Measurements from ENCODE around the gene FAM43B.
A peak's percentile ranks its signal among the peaks of the same experiment; 100 is the strongest.

The FAM43B gene

DNA sequence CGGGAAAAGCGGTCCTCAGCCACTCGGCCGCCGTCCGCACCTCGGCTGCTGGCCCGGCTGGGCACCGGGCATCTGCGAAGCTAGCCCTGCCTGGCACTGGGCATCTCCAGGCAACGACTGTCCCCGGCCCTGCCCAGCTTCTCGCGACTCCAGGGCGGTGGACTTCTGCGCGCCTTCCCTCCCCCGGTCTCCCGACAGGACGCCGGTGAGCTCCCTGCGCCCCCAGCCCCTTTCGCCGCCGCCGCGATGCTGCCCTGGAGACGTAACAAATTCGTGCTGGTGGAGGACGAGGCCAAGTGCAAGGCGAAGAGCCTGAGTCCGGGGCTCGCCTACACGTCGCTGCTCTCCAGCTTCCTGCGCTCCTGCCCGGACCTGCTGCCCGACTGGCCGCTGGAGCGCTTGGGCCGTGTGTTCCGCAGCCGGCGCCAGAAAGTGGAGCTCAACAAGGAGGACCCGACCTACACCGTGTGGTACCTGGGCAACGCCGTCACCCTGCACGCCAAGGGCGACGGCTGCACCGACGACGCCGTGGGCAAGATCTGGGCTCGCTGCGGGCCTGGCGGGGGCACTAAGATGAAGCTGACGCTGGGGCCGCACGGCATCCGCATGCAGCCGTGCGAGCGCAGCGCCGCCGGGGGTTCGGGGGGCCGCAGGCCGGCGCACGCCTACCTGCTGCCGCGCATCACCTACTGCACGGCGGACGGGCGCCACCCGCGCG lies 514 bp downstream of the FAM43B start:
- no peak for DNase-seq (ENCODE audit: low spot score)

DNA sequence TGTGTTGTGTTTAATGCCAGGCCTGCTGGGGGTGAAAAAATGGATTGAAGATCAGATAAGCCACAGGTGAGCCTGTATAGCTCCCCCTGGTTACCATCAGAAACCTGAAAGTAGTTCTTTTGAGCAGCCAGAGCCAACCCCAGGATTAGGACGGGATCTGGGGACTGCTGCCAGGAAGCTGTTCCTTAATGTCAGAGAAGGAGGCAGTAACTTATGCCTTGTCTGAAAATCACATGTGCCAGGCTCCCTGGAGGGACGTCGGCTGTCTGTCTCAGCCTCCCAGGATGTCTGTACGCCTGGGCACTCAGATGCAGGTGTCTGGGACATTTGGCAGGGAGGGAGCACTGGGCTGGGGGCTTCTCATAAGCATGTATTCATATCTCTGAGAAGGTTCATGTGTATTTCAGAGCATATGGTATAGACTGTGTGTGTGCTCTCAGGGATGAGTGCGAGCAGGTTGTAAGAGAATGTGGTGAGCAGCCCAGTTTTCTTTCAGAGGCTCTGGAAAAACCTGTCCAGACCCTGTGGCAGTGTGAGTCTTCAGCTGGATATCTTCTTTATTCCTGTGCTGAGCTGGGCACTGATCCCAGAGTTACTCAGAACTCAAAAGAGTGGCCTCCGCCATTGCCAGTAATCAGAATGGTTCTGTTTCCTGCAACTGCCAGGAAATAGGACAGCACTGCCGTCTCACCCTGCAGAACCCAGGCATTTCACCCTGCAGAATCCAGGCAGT lies 2.8 kb downstream of the FAM43B start:
- no peak for DNase-seq (ENCODE audit: low spot score)

DNA sequence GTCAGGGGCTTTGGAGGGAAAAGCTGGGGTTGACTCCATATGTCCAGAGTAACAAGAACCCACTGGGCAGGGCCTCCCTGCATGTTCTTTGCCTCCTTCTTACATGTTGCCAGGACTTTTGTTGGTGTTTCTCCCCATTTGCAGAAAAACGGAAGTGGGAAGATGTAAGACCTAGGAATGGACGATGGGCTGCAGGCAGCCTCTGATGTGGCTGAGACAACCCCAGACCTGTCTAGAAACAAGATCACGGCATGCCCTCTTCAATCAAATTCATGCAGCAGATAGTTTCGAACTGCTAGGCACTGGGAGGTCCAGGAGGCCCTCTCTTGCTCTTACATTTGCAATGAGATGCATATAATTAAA lies 3.4 kb downstream of the FAM43B start:
- no peak for DNase-seq (ENCODE audit: low spot score)

DNA sequence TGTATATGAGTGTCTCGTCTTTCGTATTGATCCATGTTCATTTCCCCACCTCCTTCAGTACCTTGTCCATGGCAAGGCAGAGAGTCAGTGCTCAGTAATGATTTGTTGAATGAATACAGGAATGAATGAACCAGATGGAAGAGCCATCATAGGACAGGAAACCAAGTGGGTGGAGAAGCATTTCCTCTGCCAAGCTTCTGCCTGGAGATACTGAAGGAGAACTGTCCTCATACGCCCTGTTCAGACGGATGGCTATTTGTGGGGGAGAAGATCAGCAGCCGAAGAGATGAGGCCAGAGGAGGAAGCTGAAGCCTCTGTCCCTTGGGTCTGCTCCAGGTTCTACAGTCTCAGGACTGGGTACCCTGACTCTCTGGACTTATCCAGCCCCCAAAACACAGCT lies 5.8 kb downstream of the FAM43B start:
- no peak for DNase-seq (ENCODE audit: low spot score)

DNA sequence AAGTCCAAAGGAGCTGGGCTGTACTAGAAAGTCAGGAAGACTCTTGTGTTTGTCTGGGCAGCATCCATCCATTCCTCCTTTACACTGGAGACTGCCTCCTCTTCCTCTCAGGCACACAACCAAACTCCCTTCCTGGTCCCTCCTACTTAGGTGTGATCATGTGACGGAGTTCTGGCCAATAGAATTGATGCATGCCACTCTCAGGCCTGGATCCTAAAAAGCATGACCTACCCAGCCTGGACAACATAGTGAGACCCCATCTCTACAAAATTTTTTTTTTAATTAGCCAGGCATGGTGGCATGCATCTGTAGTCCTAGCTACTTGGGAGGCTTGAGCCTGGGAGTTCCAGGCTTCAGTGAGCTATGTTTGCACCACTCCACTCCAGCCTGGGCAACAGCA lies 8.6 kb downstream of the FAM43B start:
- DNase-seq (ENCODE audit: low spot score) = no peak

DNA sequence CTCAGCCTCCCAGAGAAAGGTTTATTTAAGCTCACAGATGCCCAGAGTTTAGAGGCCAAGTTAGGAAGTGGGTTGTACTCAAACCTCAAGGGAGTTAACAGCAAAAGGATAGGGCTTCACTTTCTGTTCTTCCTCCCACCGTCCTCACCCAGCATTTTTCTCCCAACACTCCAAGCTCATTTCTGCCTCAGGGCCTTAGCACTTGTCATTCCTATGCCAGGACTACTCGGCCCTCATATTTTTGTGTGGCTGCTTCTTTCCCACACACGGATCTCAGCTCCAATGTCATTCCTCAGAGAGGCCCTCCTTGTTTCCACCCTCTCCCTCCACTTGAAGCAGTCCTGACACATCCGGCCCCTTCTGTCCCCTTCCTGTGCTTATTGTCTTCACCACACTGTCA lies 12.9 kb downstream of the FAM43B start:
- no peak for DNase-seq (ENCODE audit: low spot score)

DNA sequence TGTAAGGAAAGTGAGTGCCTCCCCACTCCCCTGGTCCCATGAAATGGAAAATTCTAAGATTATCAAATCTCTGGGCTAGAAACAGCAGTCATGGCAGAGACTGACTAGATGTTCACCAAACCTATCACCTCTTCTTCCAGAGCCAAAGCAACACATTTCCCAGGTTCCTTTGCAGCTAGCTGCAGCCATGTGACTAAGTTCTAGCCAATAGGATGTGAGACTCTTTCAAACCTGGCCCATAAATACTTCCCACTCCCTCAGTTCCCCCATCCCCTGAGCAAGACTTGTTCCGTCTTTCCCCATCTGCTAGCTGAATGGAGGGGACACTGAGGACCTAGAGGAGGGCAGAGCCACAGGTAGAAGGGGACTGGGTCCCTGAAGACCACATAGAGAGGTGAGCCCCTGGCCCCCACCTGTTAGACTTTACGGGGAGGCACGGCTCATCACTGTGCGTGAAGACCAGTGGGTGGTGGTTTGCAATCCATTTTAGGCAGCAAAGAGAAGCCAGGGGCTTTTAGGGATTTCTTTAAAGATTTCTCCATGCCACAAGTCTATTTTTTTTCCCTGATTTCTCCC lies 17.2 kb downstream of the FAM43B start:
- DNase-seq (ENCODE audit: low spot score) = no peak

DNA sequence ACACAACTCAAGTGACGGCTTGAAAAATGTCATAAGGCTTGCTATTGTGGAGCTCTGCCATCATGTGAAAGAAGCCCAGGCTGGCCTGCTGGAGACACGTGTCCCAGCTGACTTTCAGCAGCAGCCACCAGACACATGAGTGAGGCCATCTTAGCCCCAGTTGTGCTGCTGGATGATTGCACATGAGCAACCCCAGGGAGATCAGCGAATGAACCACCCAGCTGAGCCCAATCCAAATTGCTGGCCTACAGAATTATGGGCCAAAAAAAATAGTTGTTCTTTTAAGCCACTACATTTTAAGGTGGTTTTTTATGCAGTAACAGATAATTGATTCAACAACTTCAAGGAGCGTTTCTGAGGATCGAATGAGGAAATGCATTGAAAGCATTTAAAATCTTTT lies 19.1 kb downstream of the FAM43B start:
- DNase-seq (ENCODE audit: low spot score) = no peak

DNA sequence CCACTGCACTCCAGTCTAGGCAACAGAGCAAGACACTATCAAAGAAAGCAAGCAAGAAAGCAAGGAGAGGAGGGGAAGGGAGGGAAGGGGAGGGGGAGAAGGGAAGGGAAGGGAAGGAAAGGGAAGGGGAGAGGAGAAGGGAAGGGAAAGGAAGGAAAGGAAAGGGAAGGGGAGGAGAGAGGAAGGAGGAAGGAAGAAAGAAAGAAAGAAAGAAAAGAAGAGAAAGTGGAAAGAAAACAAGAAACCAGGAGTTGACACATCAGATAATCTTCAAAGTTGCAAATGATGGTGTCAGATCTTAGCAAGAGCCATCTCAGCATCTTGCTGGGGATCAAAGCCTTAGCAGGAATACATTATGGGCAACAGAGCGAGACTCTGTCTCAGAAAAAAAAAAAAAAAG lies 21.6 kb downstream of the FAM43B start:
- DNase-seq (ENCODE audit: low spot score) = no peak

DNA sequence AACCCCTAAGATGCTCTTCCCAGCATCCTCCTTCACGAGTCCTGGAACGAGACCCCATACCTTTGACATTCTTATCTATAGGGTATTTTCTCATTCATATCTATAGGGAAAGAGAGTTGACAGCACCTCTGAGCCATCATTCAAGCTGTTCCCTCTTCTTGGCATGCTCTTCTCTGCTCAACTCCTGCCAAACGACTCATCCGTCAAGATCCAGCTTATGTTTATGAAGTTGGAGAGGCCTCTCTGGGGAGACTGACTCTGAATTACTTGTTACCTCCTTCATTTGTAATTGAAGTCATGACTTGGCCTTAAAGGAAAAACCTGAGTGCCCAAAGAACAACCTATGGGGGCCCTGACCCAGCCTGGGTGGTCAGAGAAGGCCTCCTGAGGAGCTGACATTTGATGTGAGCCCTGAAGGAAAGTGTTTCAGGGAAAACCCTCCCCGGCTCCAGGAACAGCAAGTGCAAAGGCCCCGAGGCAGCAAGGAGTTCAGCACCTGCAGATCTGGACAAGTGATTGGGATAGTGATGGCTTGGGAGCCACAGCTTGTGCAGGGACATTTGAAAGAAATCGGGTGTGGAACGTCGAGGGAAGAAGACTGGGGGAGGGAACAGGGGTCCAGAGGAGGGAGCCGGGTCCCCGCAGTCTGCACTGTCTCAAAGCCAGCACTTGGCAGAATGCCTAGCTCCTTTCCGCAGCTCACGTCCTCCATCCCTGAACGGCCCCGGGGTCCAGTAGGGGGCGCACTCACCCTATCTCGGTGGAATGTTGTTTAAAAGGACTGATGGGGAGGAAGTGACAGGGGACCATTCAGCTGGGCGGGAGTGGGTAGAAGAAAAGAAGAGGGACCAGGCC lies 22.5 kb downstream of the FAM43B start:
- peak; percentile 36 for DNase-seq (ENCODE audit: low spot score)

DNA sequence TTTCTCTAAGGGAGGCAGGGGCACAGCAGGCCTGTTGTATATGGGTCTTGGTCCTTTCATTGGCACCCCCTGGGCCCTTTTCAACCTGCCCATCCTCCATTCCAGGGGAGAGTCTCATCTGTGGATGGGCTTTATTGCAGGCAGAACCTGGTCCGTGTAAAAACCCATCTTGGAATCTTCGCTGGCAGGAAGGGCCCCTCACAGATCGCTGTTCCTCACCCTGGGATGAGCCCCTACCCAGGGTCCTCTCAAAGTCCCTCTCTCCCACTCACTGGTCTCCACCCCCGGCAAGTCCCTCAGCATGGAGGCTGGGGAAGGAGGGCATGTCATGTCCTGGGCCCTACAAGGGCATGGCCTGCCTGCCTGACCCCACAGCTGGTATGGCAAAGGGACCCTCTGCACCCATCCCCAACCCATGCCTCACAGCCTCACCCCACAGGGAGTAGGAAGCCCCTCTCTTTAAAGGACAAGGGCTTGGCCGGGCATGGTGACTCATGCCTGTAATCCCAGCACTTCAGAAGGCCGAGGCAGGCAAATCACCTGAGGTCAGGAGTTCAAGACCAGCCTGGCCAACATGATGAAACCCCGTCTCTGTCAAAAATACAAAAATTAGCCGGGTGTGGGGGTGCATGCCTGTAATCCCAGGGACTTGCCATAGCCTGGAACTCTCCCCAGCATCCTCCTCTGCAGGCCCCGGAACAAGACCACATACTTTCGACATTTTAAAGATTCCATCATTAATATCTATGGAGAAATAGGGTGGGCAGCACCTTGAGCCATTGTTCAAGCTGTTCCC lies 23.4 kb downstream of the FAM43B start:
- no peak for DNase-seq (ENCODE audit: low spot score)

DNA sequence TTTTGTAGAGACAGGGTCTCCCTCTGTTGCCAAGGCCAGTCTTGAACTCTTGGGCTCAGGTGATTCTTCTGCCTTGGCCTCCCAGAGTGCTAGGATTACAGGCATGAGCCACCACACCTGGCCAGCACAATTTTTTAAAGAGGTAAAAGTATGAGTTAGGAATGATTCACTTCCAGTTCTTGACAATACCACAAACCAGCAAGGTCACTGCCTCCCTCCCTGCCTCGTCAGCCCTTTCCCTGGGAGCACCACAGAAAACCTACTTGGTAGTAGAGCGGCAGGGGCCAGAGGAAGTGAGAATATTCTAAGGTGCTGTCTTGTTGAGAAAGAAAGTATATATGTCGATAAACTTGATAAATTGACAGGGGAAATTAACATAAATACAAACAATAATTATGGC lies 25.7 kb downstream of the FAM43B start:
- DNase-seq (ENCODE audit: low spot score) = no peak

DNA sequence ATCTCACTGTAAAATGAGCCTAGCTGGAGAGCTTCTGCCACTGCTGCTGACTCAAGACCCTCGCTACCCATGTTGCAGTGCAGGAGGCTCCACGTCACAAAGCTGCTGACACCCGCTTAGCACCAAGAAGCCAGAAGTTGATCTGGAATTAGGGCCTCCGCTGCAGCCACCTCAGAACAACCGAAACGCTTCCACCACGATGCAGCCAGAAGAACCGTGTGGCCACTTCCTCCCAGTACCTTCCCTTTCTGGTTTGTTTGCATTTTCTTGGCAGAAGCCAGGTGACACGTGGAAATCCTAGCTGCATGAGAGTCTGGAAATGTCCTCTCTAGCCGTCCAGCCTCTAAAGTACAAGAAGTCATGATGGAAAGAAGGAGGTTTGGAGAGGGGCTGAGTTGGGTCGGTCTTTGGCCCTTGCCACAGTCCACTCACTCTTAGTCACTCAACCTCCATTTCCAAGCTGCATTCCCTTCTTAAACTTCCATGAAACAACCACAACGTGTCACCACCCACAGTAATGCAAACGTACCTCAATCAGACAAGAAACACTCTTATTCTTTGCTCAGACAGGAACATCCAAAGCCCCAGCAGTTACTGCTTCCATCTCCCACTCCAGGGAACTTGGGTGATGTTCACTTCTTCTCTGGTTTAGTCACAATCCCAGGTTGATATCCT lies 26.5 kb downstream of the FAM43B start:
- no peak for DNase-seq (ENCODE audit: low spot score)

DNA sequence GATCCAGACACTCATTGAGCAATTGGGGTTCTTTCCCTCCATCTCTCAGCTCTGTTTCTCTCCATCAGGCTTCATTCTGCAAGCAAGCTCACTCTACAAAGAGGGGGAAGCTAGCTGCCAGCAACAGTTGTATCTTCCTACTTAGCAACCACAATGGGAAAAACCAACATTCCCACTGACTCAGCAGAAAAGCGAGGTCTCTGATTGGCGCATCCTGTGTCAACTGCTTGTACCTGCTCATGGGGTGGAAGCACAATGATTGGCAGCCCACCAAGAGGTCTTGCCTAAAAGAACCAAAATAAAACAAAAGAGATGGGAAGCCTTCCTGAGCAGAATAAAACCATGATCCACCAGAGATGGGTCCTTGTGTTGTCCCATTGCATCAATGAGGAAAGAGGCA lies 32.5 kb downstream of the FAM43B start:
- no peak for DNase-seq (ENCODE audit: low spot score)

DNA sequence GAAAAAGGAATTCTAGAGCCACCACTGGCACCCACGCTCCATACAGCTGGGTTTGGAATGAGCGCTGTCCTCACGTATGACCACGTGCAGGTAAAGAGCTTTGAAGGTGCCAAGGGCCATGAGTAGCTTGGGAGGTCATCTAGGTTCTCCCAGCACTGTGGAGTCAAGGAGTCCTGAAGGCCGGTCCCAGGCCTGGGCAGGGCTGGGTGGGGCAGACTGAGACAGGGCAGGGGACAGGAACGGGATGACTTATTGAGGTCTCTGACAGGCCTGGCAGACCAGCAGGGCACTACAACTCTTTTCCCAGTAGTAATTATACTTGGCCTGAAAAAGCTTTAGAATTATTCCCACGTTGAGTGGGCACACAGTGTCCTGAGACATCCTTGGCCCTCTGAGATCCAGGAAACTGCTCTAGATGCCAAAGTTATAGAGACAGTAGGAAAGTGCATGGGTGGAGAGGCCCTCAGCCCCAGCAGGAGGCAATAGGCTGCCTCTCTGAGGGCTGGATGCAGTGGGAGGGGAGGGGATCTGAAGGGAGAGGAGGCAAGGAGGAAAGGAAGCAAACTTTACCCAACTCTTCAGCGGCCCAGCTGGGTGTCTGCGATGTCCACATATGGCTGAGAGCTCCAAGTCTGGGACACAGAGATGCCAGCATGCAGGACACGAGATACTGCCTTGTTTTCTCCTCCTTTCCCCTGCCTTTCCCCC lies 34.7 kb downstream of the FAM43B start:
- DNase-seq (ENCODE audit: low spot score) = no peak

DNA sequence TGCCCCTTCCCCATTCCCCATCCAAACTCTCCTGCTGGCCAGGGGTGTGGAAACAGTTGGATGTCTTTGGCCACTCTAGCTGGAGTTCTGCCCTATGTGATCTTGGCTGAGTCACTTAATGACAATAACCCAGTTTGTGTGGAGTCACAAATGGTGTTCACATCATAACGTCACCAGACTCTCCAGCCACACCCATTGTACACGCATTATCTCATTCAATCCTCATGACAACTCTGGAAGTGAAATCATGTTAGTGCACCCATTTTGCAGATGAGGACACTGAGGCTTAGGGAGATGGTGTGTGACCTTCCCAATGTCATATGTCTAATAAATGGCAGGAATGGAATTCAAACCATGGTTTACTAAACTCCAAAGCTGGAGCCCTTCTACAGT lies 35.3 kb downstream of the FAM43B start:
- DNase-seq (ENCODE audit: low spot score) = no peak

DNA sequence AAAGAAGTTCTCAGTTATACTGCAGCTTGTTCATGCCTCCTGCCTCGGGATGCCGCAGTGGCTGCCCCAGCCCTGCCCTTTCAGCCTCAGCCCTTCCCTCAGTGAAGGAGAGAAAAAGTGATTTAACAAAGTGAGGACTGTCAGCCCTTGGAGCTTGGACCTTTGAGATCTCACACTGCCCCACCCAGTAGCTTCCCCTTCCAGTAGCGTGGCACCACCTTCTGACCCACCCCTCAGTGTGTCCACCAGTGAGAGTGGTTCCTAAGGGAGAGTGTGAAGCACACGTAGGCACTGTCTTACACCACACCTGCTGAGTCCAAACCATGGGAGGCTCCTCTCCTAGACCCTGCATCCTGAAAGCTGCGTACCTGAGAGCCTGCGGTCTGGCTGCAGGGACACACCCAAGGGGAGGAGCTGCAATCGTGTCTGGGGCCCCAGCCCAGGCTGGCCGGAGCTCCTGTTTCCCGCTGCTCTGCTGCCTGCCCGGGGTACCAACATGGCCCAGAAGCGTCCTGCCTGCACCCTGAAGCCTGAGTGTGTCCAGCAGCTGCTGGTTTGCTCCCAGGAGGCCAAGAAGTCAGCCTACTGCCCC lies 36.4 kb downstream of the FAM43B start, which contains the start of gene CDA:
TSS of gene CDA (plus strand) at position 464 of the 592 bp plus-strand sequence. CDS start at position 497, 33 bp downstream.
- no peak for DNase-seq (ENCODE audit: low spot score)

DNA sequence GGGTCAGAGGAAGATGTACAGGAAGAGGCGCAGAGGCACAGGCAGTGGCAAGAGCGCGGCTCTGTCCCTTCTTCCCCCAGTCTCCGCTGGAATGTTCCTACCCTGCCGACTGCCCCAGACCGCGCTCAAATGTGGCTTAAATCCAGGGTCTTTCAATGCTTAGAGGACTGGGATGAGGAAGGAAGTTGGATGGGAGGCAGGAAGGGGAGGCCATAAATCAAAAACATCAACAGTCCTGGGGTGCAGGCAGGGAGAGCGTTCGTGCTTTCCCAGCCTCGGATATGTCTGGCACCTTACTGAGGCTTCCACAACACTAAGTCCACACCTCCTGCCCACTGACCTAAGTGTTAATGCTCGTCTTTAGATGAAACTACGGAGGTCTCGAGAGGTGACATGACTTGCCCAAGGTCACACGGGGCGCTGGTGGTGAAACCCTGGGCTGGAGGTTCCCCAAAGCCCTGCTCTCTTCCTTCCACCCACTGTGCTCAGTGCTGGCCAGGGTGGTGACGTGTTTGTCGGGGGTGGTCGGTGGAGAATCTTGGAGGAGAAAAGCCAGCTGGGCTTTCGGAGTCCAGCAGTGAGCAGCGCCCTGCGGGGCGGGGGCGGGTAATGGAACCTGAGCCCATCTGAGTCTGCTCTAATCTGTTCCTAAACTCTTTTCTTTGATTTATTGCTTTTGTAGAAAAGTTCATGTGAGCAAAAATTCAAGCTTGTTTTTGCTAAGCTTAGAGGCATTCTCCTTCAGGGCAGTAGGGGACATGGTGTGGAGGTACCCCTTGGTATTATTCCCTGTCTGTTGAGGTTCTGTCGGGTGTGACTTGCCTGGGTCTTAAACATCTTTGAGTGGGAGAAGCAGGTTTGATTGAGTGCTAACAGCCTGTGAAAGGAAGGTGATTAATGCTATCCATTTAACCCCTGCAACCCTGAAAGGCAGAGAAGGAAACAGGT lies 37.2 kb downstream of the FAM43B start:
- DNase-seq (ENCODE audit: low spot score) = no peak

DNA sequence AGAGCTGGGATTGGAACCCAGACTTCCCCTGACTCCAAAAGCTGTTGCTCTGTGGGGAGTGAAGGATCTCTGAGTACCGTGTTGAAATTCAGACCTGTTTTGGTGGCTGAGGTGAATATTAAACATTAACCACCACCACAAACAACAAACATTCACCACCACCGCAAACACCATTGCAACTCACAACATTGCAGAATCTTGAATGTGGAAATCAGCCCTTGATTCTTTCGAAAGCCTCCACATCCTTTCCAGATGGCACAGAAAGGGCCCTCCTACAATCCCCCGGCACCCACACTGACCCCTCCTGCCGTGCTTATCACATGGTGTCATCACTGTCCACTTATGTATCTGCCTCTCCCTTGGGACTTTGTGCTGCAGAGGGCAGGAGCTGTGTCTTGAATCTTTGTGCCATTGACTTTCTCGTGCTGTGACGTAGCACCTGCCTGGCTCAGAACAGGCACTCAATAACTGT lies 38.0 kb downstream of the FAM43B start:
- no peak for DNase-seq (ENCODE audit: low spot score)
